Uterus (tissue), 4 donors: ENCODE measurements around the gene ATP6V1A. TPM values are rescaled to one million over a fixed set of nuclear protein-coding genes. Genes with fewer than 3 reads are reported as not detected.

ENCODE experiments used
- DNase-seq, 2 donors: peaks; one replicate each; pipeline ENCODE4 v3.0.0-alpha.2; 2019 to 2020
- H3K27ac ChIP-seq, 2 donors: fragments of 200-600 bp; sonication (generic); 1 replicate in 1 of 2; 2 replicates in 1 of 2; pipeline ENCODE4 v1.5.1; 2016 to 2018
- H3K27me3 ChIP-seq, 2 donors: fragments of 200-600 bp; sonication (generic); one replicate each; pipeline ENCODE4 v1.5.1; 2018 to 2019; ENCODE audit warnings: control low read depth in 1 of 2
- H3K36me3 ChIP-seq, 2 donors: fragments of 200-600 bp; sonication (generic); one replicate each; pipeline ENCODE4 v1.5.1; 2019; ENCODE audit warnings: control low read depth in 1 of 2
- H3K4me1 ChIP-seq, 2 donors: fragments of 200-600 bp; sonication (generic); one replicate each; pipeline ENCODE4 v1.5.1; 2018 to 2019; ENCODE audit warnings: control low read depth in 1 of 2
- H3K4me3 ChIP-seq, 2 donors: fragments of 200-600 bp; sonication (generic); 1 replicate in 1 of 2; 2 replicates in 1 of 2; pipeline ENCODE4 v1.5.1; 2018 to 2019; ENCODE audit warnings: mild to moderate bottlenecking in 1 of 2
- H3K9me3 ChIP-seq, 2 donors: fragments of 200-600 bp; sonication (generic); one replicate each; pipeline ENCODE4 v1.5.1; 2019; ENCODE audit warnings: control low read depth in 1 of 2
- POLR2A ChIP-seq, 2 donors: fragments of 450-650 bp; IDR thresholded peaks; one replicate each; pipeline ENCODE4 v1.6.1; 2016; ENCODE audit warnings: antibody characterized with exemption in 2 of 2, mild to moderate bottlenecking in 1 of 2, moderate library complexity in 1 of 2
- intact Hi-C: fragments of 100-400 bp; cut with DNase I; formaldehyde crosslinking; loops from one replicate; pipeline ENCODE4 v1.15.1; 2023; ENCODE audit warnings: low total_unique reads
- total RNA-seq, 4 donors: library from RNA; depleted of rRNA in 3 of 4; stranded (reverse); fragments of >200 nt in 3 of 4; gene quantifications; one replicate each; pipeline versions ENCODE4 v1.1.0 to v1.2.4, GENCODE V29; 2014 to 2023
- TF ChIP-seq, protein P1 (sequence below), 4 experiments: fragments of 200-600 bp in 2 of 4; fragments of 450-650 bp in 2 of 4; sonication (generic) in 2 of 4; IDR thresholded peaks; one replicate each; pipeline ENCODE4 v1.5.1; 2016 to 2019; ENCODE audit warnings: antibody characterized with exemption in 4 of 4, mild to moderate bottlenecking in 2 of 4, moderate library complexity in 1 of 4
- donor health status: DM: yes; HTN: yes; CAD: no.

ATP6V1A gene
- total RNA-seq, 4 donors from 2014 or later: 11.5 to 81.8 (median 39.7) TPM

DNA sequence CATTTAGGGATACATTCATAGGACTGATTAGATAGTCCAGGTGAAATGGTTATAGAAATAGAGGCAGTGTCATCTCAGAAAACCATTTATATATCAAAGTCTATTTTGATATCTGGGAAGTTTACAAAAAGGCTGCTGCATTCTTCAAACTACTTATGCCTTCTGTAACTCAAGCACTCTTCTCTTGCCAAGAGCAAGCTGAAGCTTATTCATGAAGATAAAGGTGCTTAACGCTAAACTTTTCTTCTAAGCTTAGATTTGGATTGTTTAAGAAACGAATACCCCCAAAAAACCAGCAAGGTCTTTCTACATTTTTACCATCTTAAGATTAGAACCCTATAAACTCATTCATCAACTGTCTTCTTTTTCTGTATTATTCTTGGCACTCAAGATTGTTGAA, 27.1 kb upstream of the ATP6V1A start:
- no peaks in the 10 kb centered on the region for H3K27me3 ChIP-seq
- intact Hi-C loops: no loop called here
- H3K9me3 ChIP-seq: no peaks in the 10 kb centered on the region
- no peaks in the 10 kb centered on the region for H3K36me3 ChIP-seq
- DNase-seq: no peak
- H3K4me1 ChIP-seq: peaks cover 0 to 5% of the 10 kb centered on the region in 2 donors
- H3K4me3 ChIP-seq: no peak overlapping the region
- TF ChIP-seq POLR2A (IDR thresholded peaks at IDR 0.05): no peak
- TF ChIP-seq, protein P1, sequence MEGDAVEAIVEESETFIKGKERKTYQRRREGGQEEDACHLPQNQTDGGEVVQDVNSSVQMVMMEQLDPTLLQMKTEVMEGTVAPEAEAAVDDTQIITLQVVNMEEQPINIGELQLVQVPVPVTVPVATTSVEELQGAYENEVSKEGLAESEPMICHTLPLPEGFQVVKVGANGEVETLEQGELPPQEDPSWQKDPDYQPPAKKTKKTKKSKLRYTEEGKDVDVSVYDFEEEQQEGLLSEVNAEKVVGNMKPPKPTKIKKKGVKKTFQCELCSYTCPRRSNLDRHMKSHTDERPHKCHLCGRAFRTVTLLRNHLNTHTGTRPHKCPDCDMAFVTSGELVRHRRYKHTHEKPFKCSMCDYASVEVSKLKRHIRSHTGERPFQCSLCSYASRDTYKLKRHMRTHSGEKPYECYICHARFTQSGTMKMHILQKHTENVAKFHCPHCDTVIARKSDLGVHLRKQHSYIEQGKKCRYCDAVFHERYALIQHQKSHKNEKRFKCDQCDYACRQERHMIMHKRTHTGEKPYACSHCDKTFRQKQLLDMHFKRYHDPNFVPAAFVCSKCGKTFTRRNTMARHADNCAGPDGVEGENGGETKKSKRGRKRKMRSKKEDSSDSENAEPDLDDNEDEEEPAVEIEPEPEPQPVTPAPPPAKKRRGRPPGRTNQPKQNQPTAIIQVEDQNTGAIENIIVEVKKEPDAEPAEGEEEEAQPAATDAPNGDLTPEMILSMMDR (IDR thresholded peaks at IDR 0.05): no peak
- H3K27ac ChIP-seq: no peak overlapping the region

DNA sequence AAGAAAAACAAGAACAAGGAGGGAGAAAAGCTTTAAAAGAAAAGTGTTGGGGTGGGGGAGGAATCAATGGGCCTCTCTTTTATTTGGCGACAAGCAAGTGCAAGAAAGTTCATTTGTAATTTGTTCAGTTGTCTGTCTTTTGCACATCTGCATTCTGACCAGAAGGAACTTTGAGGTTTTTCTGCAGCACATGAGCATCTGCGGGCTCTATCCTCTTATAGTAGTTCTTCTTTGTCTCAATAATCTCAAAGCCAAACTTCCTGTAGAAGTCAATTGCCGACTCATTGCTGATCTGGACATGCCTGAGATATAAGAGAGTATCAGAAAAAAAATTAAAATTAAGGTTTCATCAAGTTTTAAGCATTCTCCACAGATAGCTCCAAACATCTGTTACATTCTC, 25.2 kb upstream of the ATP6V1A start:
- Histone ChIP-seq H3K27ac (no peak overlapping the region), H3K27me3 (no peaks in the 10 kb centered on the region), H3K9me3 (no peaks in the 10 kb centered on the region), H3K4me3 (no peak overlapping the region), H3K4me1 (peaks cover 0 to 5% of the 10 kb centered on the region in 2 donors), H3K36me3 (no peaks in the 10 kb centered on the region)
- DNase-seq: no peak
- TF ChIP-seq, protein P1 (IDR thresholded peaks at IDR 0.05): no peak
- intact Hi-C loops: no loop called here

DNA sequence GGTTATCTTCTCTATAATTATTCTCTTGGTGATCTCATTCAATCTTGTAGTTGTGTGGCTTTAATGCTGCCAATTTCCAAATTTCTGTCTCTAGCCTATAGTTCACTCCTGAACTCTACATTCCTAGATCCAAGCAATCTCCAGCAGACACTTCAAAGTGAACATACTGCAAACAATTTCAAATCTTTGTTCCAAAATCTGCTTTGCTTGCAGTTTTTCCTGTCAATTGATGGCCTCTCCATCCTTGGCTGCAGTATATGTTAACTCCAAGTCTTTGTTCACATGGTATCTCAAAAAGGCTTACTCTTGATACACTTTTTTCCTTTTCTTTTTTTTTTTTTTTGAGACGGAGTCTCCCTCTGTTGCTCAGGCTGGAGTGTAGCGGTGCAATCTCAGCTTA, 18.2 kb upstream of the ATP6V1A start:
- no peaks in the 10 kb centered on the region for H3K27me3 ChIP-seq
- H3K4me1 ChIP-seq: no peaks in the 10 kb centered on the region
- DNase-seq: no peak
- H3K4me3 ChIP-seq: no peak overlapping the region
- intact Hi-C loops: no loop called here
- H3K36me3 ChIP-seq: no peaks in the 10 kb centered on the region
- no peak overlapping the region for H3K27ac ChIP-seq
- TF ChIP-seq, protein P1 (IDR thresholded peaks at IDR 0.05): no peak
- TF ChIP-seq POLR2A (IDR thresholded peaks at IDR 0.05): no peak
- H3K9me3 ChIP-seq: no peaks in the 10 kb centered on the region

DNA sequence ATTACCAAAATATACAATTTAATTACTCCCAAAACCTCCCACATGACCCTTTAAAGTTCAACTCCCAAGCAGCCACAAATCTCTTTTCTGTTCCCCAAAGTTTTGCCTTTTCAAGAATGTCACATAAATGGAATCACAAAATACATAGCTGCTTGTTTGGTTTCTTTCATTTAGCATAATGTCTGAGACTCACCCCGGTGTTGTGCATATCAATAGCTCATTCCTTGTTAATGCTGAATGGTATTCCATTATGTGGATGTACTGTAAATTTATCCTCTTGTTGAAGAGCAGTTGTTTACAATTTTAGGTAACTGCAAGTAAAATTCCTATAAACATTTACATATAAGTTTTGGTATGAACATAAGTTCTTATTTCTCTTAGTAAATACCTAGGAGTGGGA, 16.3 kb upstream of the ATP6V1A start:
- no peaks in the 10 kb centered on the region for H3K36me3 ChIP-seq
- no peak for TF ChIP-seq POLR2A (IDR thresholded peaks at IDR 0.05)
- TF ChIP-seq, protein P1 (IDR thresholded peaks at IDR 0.05): no peak
- H3K4me1 ChIP-seq: no peaks in the 10 kb centered on the region
- H3K9me3 ChIP-seq: no peaks in the 10 kb centered on the region
- H3K27ac ChIP-seq: no peak overlapping the region
- DNase-seq: no peak
- no peaks in the 10 kb centered on the region for H3K27me3 ChIP-seq
- intact Hi-C loops: no loop called here
- no peak overlapping the region for H3K4me3 ChIP-seq

DNA sequence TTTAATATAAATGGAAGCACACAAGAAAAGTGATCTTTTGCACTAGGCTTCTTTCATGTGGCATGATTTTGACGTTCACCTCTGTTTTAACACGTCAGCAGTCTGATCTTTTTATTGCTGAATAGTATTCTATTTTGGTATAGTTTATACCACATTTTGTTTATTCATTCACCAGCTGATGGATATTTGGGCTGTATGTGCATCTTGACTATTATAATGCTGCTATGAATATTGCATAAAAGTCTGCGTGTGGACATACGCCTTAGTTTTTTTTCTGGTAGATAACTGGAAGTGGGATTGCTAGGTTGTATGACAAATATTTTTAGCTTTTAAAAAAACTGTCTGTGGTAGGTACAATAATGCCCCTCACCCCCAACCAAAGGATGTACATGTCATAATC, 15.1 kb upstream of the ATP6V1A start:
- Histone ChIP-seq H3K27me3 (no peaks in the 10 kb centered on the region), H3K4me1 (peaks cover 0 to 1% of the 10 kb centered on the region in 2 donors), H3K27ac (no peak overlapping the region), H3K4me3 (no peak overlapping the region), H3K9me3 (no peaks in the 10 kb centered on the region), H3K36me3 (no peaks in the 10 kb centered on the region)
- DNase-seq: no peak
- TF ChIP-seq, protein P1 (IDR thresholded peaks at IDR 0.05): no peak
- no peak for TF ChIP-seq POLR2A (IDR thresholded peaks at IDR 0.05)
- intact Hi-C loops: no loop called here
